GM06990 (cell line): ENCODE results near the gene CFAP299.
"Not testable (repeated sequence)": the region's sequence is repeated elsewhere in the genome, so short reads cannot be mapped to it uniquely, and the experiment has no call there.

Experiments used
- DNase-seq: peaks from one replicate; pipeline ENCODE4 v3.0.0-alpha.2; 2011; ENCODE audit not compliant: insufficient read length; ENCODE audit errors: extremely low read depth
- H3K27me3 ChIP-seq: replicated peaks from 2 replicates; pipeline ENCODE4 v1.6.0; 2011; ENCODE audit warnings: low read length; ENCODE audit not compliant: control insufficient read depth, insufficient read depth
- H3K36me3 ChIP-seq: 2 replicates; pipeline ENCODE4 v1.5.1; 2011; ENCODE audit warnings: low read length; ENCODE audit not compliant: control insufficient read depth, insufficient read depth
- H3K4me3 ChIP-seq: replicated peaks from 2 replicates; pipeline ENCODE4 v1.5.1; 2011; ENCODE audit warnings: low read depth, mild to moderate bottlenecking, control low read depth, low read length
- TF ChIP-seq, protein P1 (sequence below): IDR thresholded peaks from 2 replicates; pipeline ENCODE4 v1.5.1; 2011; ENCODE audit warnings: low read length, control low read depth, mild to moderate bottlenecking, inconsistent platforms; ENCODE audit not compliant: insufficient read depth, poor library complexity, severe bottlenecking

The CFAP299 gene

DNA sequence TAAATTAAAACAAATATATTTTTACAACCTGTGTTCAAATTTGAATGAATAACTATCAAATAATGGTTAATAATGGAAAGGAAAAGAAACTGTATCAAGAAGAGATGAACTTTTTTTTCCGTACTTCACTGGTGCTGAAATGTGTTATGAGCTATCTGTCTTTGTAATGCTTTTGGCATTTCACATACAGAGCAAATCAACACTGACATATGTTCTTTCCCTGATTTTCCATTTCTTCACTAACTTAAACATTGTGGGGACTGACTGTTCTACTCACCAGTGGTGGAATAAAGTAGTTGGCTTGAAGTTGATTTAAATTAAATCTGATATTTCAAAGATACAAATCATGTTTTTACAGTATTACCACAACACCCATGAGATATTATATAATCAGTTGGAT is 390.9 kb downstream of the CFAP299 start:
- Histone ChIP-seq H3K36me3 (no peaks in the 10 kb centered on the region), H3K4me3 (no peak overlapping the region), H3K27me3 (no peaks in the 10 kb centered on the region)
- TF ChIP-seq, protein P1, sequence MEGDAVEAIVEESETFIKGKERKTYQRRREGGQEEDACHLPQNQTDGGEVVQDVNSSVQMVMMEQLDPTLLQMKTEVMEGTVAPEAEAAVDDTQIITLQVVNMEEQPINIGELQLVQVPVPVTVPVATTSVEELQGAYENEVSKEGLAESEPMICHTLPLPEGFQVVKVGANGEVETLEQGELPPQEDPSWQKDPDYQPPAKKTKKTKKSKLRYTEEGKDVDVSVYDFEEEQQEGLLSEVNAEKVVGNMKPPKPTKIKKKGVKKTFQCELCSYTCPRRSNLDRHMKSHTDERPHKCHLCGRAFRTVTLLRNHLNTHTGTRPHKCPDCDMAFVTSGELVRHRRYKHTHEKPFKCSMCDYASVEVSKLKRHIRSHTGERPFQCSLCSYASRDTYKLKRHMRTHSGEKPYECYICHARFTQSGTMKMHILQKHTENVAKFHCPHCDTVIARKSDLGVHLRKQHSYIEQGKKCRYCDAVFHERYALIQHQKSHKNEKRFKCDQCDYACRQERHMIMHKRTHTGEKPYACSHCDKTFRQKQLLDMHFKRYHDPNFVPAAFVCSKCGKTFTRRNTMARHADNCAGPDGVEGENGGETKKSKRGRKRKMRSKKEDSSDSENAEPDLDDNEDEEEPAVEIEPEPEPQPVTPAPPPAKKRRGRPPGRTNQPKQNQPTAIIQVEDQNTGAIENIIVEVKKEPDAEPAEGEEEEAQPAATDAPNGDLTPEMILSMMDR = no peak
- DNase-seq = no peak

DNA sequence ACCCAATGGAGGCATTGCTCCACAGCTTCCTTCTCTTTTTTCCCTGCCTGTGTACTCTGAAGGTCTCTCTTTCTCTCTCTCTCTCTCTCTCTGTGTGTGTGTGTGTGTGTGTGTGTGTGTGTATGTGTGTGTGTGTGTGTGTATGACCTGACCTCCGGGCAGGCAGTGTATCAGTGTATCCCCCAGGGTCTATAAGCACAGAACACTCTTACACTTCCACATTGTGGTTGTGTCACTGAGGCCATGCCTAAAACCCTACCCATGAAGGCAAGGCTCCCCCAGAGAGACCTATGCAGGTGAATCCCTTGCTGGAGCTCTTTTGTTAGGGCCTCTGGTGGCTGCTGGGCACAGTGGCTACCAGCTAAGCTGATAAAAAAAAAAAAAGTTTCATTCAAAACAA is 394.6 kb downstream of the CFAP299 start:
- Histone ChIP-seq H3K27me3 (no peaks in the 10 kb centered on the region), H3K36me3 (no peaks in the 10 kb centered on the region), H3K4me3 (no peak overlapping the region)
- DNase-seq = no peak
- TF ChIP-seq, protein P1 = no peak

DNA sequence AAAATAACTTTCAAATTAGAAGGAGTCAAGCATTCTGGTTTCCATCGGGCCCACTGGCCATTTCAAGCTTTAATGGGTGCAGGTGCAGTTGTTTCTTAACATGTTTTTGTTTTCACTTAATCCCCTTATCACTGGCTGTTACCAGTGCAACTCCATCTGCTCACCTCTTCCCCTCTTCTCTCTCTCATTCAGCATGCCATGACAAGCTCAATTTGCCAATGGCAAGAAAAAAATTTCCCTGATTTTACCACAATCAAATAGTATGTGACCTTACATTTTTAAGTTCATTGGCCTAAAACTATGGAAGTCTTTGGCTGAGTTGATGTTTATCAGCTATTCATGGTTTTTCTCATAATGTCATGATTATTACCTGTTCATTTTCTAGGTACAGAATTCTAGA is 395.9 kb downstream of the CFAP299 start:
- Histone ChIP-seq H3K27me3 (no peaks in the 10 kb centered on the region), H3K36me3 (no peaks in the 10 kb centered on the region), H3K4me3 (no peak overlapping the region)
- TF ChIP-seq, protein P1 = no peak
- no peak for DNase-seq

DNA sequence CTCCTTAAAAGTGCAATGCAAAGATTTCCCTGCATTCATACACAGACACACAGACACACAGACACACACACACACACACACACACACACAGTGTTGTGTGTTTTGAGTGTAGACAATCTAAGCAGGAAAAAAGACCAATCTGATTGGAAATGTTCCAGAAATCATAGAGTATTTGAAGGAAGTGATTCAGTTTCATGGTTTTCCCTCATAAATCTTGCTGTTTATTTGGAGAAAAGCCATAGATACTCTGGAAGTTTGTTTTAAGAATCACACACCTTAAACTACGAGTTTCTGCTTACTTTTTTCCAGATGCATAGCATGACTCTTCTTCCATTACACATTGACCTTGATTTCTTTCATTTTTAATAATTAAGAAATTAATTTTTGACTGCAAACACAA is 396.5 kb downstream of the CFAP299 start:
- DNase-seq = no peak

DNA sequence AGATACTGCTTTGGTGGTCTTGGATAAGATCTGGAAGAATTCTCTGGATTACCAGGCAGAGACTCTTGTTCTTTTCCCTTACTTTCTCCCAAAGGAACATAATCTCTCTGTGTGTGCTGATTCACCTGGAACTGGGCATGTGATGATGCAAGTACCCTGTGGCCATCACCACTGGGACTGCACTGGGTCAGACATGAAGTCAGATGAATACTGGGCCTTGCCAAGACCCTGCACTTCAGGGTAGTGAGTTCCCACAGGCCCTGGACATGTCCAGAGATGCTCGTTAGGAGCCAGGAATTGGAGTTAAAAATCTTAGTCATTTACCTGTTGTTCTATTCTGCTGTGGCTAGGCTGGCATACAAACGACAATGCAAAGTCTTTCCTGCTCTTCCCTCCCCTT is 404.8 kb downstream of the CFAP299 start:
- H3K27me3 ChIP-seq = no peaks in the 10 kb centered on the region
- no peaks in the 10 kb centered on the region for H3K36me3 ChIP-seq
- no peak for DNase-seq
- TF ChIP-seq, protein P1 = no peak
- H3K4me3 ChIP-seq = no peak overlapping the region

More for the DNA sequence above, 396.5 kb downstream of the CFAP299 start:
- no peaks in the 10 kb centered on the region for H3K36me3 ChIP-seq
- no peak overlapping the region for H3K4me3 ChIP-seq
- no peaks in the 10 kb centered on the region for H3K27me3 ChIP-seq
- TF ChIP-seq, protein P1 = no peak

DNA sequence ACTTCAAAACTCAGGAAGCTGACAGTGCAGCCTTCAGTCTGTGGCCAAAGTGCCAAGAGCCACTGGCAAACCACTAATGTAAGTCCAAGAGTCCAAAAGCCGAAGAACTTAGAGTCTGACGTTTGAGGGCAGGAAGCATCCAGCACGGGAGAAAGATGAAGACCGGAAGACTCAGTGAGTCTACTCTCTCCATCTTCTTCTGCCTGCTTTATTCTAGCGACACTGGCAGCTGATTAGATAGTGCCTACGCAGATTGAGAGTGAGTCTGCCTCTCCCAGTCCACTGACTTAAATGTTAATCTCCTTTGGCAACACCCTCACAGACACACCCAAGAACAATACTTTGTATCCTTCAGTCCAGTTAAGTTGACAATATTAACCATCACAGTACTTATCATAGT is 414.0 kb downstream of the CFAP299 start:
- H3K36me3 ChIP-seq, H3K27me3 ChIP-seq, DNase-seq, H3K4me3 ChIP-seq: not testable (repeated sequence)
